Activated CD4-positive, alpha-beta T cell treated with anti-CD3 and anti-CD28 coated beads for 1 hour (primary cell): ENCODE results near the gene REPS2.
"Not testable (repeated sequence)": the region's sequence is repeated elsewhere in the genome, so short reads cannot be mapped to it uniquely, and the experiment has no call there.

ENCODE experiments used
- DNase-seq: peaks from one replicate; pipeline ENCODE4 v3.0.0-alpha.2; 2020

REPS2 gene

DNA sequence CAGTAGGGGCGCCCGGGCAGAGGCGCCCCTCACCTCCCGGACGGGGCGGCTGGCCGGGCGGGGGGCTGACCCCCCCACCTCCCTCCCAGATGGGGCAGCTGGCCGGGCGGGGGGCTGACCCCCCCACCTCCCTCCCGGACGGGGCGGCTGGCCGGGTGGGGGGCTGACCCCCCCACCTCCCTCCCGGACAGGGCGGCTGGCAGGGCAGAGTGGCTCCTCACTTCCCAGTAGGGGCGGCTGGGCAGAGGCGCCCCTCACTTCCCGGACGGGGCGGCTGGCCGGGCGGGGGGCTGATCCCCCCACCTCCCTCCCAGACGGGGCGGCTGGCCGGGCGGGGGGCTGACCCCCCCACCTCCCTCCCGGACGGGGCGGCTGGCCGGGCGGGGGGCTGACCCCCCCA, 18.5 kb downstream of the REPS2 start:
- not testable (repeated sequence) for DNase-seq

- DNase-seq = no peak
Observed at GRCh38 chrX:16966752-16967448, 20.4 kb downstream of the REPS2 start.

- DNase-seq = not testable (repeated sequence)
Observed at GRCh38 chrX:16968753-16969152, 22.3 kb downstream of the REPS2 start.

- no peak for DNase-seq
Observed at GRCh38 chrX:16970977-16971376, 24.5 kb downstream of the REPS2 start.

DNA sequence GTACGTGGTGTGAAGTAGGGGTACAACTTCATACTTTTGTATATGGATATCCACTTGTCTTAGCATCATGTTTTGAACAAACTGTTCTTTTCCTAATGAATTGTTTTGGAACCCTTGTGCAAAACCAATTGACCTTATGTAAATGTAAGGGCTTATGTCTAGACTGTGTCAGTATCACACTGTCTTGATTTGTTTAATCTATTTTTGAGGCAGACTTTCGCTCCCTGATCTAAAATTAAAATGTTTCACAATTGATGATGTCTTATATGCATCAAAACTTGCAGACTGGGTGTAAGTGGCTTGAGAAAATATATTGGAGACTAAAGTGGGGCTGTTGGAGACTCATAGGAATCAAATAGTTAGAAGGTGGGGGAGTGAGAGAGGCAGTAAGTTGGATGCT, 25.2 kb downstream of the REPS2 start:
- no peak for DNase-seq

- no peak for DNase-seq
Observed at GRCh38 chrX:16975233-16975632, 28.8 kb downstream of the REPS2 start.

DNA sequence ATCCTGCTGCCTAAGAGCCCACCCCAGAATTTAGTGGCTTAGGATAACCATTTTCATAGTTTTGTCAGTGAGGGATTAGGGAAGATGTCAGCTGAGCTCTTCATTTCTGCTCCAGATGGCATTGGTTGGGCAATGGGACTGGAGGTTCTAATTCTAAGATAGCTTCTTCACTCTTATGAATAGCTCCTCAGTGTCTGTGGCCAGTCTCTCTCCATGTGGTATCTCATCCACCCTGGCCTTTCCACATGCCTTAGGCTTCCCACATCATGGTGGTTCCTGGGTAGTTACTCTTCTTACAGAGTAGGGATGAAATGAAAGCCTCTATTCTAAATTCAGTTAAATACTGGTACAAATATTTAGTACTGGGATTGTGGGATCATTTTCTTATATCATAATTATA, 31.3 kb downstream of the REPS2 start:
- DNase-seq = no peak

DNA sequence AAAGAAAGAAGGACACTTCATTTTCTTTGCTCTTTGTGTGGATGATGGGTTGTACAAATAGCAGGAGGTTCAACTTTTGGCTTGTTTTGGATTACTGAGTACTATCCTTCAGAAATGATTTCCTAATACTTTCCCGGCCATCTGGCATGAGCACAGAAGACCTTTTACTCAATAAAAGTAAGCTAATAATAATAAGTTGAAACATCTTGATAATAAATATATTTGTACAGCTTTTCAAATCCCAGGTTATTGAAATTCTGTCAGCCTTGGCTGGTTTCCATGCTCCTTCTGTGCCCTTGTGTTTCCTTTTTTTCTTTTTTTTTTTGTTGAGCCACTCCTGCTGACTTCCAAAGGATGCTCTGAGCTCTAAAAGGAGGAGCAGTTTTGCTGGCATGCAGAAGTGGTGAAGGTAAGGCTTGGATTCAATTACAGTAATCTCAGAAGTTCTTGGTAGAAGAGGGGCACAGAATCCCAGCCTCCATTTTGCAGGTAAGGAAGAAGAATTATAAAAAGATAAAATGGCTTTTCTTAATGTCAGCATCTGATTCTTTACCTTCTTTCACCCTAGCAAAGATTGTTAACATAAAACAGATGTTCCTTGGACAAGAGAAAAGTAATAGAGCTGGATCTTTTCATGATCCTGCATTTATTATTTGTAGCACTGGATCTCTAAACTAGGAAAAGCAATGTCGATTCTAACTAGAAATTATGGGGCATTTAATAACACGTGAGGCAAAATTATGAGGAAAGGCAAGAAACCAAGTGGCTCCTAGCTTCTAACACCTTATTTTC, 31.9 kb downstream of the REPS2 start:
- DNase-seq = no peak

DNA sequence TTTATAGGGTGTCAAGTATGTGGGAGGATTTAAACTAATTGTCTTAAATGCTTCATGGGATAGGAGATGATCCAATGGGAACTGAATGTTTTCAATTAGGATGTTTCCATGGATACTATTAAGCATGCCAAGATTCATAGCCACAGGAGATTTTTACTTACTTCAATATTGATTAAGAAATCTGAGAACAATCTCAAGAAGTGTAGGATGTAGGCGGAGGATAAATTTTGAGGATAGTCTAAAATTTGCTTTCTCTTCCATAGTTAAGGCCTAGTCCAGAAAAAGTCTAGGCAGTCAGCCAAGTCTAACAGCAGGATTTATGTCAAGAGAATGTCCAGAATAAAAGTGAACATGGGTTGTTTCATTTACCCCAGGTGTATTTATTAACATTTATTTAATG, 32.8 kb downstream of the REPS2 start:
- no peak for DNase-seq

GRCh38 chrX:16981209-16981608, 34.8 kb downstream of the REPS2 start:
- no peak for DNase-seq

DNA sequence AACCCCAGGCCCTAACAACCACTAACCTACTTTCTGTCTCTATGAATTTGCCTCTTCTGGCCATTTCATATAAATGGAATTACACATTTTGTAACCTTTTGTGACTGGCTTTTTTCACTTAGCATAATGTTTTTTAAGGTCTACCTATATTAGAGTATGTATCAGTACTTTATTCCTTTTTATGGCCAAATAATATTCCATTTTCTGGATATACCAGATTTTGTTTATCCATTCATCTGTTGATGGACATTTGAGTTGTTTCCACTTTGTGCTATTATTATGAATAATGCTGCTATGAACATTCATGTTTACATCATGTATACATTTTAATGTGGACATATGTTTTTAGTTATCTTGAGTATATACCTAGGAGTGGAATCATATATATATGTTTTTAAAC, 35.5 kb downstream of the REPS2 start:
- DNase-seq = no peak

DNA sequence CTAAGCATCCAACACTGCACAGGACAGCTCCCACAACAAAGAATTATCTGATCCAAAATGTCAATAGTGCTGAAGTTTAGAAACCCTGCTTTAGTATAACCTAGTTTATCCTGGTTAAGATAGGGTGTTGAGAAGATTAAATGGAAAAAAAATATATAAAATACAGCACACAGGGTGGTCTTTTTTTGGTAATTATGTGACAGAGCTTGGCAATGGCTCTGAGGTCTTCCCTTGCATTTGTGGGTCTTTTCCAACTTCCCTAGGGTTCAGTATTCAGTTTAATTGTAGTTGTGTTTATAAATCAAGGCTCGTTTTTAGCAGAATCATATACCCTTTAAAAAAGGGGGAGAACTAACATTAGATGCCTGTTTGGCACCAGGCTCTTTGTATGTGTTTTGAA, 36.6 kb downstream of the REPS2 start:
- no peak for DNase-seq

DNA sequence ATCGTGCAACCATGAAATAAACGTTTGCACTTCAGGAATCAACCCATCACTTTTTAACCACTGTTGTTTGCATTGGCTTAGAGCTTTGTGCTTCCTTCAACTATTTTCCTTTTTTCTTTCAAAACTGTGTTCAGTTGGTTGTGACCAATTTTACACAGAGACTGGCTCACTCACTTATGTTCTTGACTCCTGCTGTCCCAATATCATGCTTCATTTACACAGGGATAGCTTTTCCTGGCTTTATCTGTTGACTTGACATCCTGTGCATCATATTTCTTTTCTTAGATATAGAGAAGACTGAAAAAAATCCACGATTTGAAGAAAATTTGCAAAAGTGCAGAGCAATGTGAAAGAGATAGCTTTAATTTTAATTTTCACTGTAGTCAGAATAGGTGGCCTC, 38.8 kb downstream of the REPS2 start:
- DNase-seq = no peak

DNA sequence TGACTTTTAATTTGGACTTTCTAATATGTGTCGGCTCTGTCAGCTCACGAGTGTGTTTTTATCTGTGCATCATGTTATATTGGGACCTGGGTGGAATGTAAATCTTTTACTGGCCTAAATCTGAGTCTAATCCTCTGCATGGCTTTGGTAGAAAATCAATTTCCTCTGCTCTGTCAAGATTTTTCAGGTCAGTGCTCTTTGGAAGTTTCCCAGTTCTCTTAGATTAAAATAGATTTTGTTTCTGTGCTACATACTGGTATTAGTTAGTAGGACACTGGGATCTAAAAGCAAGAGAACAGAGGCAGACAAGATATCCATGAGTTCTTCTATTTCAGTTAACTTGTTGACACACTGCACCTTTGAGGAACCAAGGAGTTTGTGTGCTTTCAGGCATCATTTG, 39.7 kb downstream of the REPS2 start:
- DNase-seq = no peak

- DNase-seq = no peak
Observed at GRCh38 chrX:16989750-16990149, 43.3 kb downstream of the REPS2 start.

DNA sequence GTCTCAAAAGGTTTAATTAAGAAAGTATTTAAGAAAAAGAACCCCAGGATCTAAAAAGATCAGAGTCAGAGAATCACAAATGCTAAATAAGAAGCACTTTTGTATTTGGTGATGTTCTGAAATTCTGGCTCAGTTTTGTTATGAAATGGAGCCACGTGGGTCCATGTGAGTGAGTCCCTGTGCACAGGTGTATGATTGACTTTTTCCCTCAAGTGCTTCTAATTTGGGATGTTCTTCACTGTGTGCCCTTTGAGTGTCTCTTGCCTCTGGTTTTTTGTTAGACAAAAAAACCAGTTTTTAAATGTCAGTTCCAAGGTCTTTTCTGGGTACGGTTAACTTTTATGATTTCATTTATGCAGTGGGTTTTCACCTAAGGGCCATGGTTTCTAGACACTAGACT, 44.4 kb downstream of the REPS2 start:
- DNase-seq = no peak

DNA sequence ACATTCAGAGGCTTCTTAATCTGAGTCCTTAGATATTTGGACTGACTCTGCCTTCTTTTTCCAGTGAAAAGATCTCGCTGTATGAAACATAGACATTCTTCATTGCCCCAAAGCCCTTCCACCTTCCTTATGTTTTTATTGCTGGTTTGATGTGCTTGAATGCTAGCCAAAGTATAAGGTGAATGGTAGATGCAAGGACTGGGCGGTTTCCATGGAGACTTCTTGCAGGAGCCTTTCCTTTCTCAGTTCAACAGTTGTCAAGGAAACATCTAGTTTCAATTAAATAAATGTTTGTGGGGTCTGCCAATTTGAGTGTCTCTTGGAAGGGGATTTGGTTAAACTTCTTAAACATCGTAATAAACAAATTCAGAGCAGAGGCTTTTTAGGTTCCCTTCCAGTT, 46.0 kb downstream of the REPS2 start:
- no peak for DNase-seq

DNA sequence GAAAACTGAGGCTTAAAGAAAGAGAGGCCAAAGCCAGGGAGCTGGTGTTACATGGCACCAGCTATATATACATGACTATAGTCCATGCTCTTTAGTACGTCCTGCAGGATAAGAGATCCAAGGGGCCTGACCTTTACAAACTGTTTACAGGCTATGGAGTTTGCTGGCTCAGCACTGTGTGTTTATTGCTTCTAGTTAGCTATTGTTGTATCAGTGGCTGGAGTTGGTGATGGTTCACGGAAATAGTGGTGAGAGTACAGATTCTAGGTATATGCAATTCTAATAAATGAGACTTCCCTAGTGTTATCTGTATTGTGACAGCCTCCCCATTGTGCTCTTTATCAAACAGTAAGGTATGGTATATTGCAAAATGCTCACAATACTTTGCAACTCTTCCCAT, 46.5 kb downstream of the REPS2 start:
- DNase-seq = no peak

DNA sequence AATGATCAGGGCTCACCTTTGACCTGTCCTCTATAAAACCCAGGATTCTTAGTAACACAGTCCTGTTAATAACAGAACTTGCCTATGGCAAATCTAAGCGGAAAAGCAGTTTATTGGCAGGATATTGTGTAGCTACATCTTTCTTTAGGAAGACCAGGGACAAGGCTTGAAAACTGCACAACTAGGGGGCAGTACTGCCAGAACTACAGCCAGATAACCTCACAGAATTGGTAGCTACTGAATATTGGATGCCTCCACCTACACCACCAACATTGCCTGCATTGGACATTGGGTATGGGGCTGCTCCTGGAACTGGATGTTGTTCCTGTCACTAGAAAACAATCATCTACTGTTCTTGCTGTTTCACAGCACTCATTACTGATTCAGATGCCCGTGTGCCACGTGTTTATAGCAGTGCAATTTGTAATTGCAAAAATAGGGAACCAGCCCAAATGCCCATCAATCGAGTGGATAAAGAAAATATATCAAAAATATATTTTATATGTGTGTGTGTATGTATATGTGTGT, 47.4 kb downstream of the REPS2 start:
- no peak for DNase-seq

DNA sequence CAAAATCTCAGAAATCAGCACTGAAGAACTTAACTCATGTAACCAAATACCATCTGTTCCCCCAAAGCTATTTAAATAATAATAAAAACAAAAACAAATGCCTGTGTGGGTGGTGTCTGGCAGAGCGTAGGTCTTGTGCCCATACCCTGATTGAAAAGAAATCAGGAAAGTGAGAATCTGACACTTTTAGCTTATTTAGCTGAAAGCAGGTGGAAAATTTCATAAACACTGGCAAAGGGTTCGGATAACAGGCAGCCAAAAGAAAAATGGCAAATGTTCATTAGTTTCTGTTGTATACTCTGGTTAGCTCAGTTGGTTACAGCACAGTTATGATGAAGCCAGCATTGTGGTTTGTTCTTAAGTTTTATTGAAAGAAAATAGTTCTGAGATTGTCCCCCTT, 48.3 kb downstream of the REPS2 start:
- no peak for DNase-seq

GRCh38 chrX:16997313-16997712, 50.9 kb downstream of the REPS2 start:
- no peak for DNase-seq

DNA sequence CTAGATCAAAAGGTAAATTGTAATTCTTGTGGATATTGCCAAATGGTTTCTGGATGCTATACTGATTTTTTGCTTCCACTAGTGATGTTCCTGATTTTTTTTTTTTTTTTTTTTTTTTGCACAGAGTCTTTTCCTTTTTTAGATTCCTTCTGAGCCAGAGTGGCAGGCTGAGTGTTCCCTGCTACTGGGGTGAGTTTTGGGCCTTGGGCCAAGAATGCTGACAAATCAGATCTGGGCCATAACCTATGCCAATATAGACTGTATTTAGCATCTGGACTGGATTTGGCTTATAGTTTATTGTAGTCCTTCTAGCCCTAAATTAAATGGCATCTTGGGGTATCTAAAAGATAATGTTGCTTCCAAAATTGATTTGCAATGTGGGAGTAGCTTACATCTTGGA, 52.8 kb downstream of the REPS2 start:
- no peak for DNase-seq

- no peak for DNase-seq
Observed at GRCh38 chrX:17000751-17001150, 54.3 kb downstream of the REPS2 start.

- DNase-seq = no peak
Observed at GRCh38 chrX:17005712-17006368, 59.4 kb downstream of the REPS2 start.
